Measurements from ENCODE around the gene DSE. TPM values are rescaled to one million over a fixed set of nuclear protein-coding genes. Genes with fewer than 3 reads are reported as not detected.

DSE gene
- polyA plus RNA-seq, 2 of the 4 experiments (the other 2 are of a cell fraction): 20.2 to 22.7 TPM

GRCh38 chr6:116408491-116408890, 37.7 kb downstream of the DSE start (continued):
- no peak for TF ChIP-seq CTCF (IDR thresholded peaks at IDR 0.05)
- no peak for TF ChIP-seq HOXA7 (CRISPR knock-in tag; IDR thresholded peaks at IDR 0.05)
- no peak for TF ChIP-seq CBX2 (IDR thresholded peaks at IDR 0.05; ENCODE audit: borderline replicate concordance, low read depth)
- TF ChIP-seq E2F6 (IDR thresholded peaks at IDR 0.05; ENCODE audit: borderline replicate concordance, low read depth): no peak
- TF ChIP-seq, protein P1, sequence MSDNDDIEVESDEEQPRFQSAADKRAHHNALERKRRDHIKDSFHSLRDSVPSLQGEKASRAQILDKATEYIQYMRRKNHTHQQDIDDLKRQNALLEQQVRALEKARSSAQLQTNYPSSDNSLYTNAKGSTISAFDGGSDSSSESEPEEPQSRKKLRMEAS (IDR thresholded peaks at IDR 0.05): no peak
- no peak for TF ChIP-seq BHLHE40 (IDR thresholded peaks at IDR 0.05; ENCODE audit: low read depth, low read length)

DNA sequence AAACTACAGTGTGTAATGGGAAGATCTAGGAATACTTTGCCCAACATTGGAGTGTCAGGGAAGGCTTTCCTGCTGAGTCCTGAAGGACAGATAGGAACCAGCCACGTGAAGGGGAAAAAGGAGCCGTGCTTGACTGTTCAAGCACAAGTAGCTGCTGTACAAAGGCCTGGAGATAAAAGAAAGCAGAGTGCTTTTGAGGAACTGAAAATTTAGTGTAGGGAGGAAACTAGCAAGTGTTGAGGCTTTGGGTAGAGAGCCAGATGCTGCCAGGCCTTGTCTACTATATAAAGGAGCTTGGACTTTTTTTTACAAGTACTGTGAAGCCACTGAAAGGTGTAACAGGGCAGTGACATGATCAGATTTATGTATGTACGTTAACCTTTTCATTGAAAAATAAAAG, 39.0 kb downstream of the DSE start:
- 84% methylated on average over 3 of the region's 3 CpGs for whole genome bisulfite sequencing (ENCODE audit: missing lambda C conversion rate)
- H3K27ac ChIP-seq: no peak overlapping the region
- no peak overlapping the region for H3K4me3 ChIP-seq
- DNase-seq (ENCODE audit: low read depth in 1 of 2, low spot score in 1 of 2): no peak
- ATAC-seq: no peak
- ChIA-PET CTCF (no interaction called here), POLR2A (no interaction called here)
- TF ChIP-seq TP53 (CRISPR knock-in tag; IDR thresholded peaks at IDR 0.05) (no peak), CHD4 (IDR thresholded peaks at IDR 0.05; ENCODE audit: borderline replicate concordance) (no peak)
- no peak for FAIRE-seq
- no peak overlapping the region for H3K4me2 ChIP-seq
- no peaks in the 10 kb centered on the region for H3K9me3 ChIP-seq
- H3K4me1 ChIP-seq: peaks cover 16% of the 10 kb centered on the region; the same call in 2 of the 3 replicates

DNA sequence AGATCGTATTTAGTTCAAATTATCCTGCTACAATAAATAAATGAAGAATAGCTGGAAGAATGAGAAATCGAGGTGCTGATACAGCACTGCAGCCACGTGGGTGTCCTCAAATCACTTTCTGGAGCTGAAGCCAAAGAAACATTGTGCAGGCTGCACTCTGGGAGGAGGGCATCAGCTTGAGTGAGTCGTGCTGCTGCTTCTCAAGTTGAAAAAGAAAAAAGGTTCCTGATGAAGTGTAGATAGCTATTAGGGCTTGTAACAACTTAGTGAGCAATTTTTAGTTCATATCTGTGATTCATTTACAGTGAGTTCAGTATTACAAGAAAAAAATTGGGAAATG, 40.5 kb downstream of the DSE start:
- 14% methylated on average over 4 of the region's 4 CpGs for WGBS (ENCODE audit: missing lambda C conversion rate)
- no peak overlapping the region for H3K4me3 ChIP-seq
- no peak for ATAC-seq
- DNase-seq (ENCODE audit: low read depth in 1 of 2, low spot score in 1 of 2): no peak
- peaks cover 16% of the 10 kb centered on the region; the same call in 2 of the 3 replicates for H3K4me1 ChIP-seq
- no peak overlapping the region; the same call in 2 of the 3 replicates for H3K4me2 ChIP-seq
- FAIRE-seq: no peak
- no peak for TF ChIP-seq EHMT2 (IDR thresholded peaks at IDR 0.05; ENCODE audit: low read depth)
- no peak for TF ChIP-seq HOXB5 (CRISPR knock-in tag; IDR thresholded peaks at IDR 0.05)
- no peak for TF ChIP-seq SMC3 (IDR thresholded peaks at IDR 0.05)
- no peak for TF ChIP-seq POLR2A (IDR thresholded peaks at IDR 0.05; ENCODE audit: low read length)
- TF ChIP-seq RARB (CRISPR knock-in tag; IDR thresholded peaks at IDR 0.05): no peak
- TF ChIP-seq, protein P2, sequence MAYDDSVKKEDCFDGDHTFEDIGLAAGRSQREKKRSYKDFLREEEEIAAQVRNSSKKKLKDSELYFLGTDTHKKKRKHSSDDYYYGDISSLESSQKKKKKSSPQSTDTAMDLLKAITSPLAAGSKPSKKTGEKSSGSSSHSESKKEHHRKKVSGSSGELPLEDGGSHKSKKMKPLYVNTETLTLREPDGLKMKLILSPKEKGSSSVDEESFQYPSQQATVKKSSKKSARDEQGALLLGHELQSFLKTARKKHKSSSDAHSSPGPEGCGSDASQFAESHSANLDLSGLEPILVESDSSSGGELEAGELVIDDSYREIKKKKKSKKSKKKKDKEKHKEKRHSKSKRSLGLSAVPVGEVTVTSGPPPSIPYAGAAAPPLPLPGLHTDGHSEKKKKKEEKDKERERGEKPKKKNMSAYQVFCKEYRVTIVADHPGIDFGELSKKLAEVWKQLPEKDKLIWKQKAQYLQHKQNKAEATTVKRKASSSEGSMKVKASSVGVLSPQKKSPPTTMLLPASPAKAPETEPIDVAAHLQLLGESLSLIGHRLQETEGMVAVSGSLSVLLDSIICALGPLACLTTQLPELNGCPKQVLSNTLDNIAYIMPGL (CRISPR knock-in tag; IDR thresholded peaks at IDR 0.05; ENCODE audit: borderline replicate concordance): no peak
- no peaks in the 10 kb centered on the region for H3K9me3 ChIP-seq
- ChIA-PET CTCF (no interaction called here), POLR2A (no interaction called here)
- no peak overlapping the region for H3K27ac ChIP-seq

DNA sequence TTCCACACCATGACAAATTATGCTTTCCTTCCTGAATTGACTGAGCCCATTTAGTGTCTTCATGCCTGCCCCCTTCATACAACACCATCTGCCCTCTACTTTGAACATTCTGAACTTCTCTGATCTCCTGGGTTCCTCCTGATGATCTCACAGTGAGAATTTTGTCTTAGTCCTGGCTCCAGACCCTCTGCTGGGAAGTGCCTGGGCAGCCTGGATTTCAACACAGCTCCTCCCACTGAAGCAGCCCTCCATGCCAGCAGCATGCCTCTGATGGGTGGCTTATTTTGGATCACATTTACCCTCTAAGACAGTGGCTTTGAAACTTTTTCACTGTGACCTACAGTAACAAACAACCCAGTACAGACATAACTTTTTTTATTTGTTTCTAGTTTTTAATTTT, 41.5 kb downstream of the DSE start:
- ATAC-seq (no peak), DNase-seq (ENCODE audit: low read depth in 1 of 2, low spot score in 1 of 2) (no peak), FAIRE-seq (no peak)
- H3K4me3 ChIP-seq: no peak overlapping the region
- ChIA-PET CTCF (no interaction called here), POLR2A (no interaction called here)
- H3K27ac ChIP-seq: no peak overlapping the region
- no peak overlapping the region for H3K4me2 ChIP-seq
- H3K4me1 ChIP-seq: peaks cover 16% of the 10 kb centered on the region; the same call in 2 of the 3 replicates
- no peaks in the 10 kb centered on the region for H3K9me3 ChIP-seq
- TF ChIP-seq TFCP2L1 (CRISPR knock-in tag; IDR thresholded peaks at IDR 0.05) (no peak), NFE2L2 (conservative IDR thresholded peaks at IDR 0.05; ENCODE audit: low read length) (no peak), BHLHE40 (IDR thresholded peaks at IDR 0.05; ENCODE audit: low read depth, low read length) (no peak), HOXA7 (CRISPR knock-in tag; IDR thresholded peaks at IDR 0.05) (no peak), FOSL2 (IDR thresholded peaks at IDR 0.05) (no peak), FOSL2 (CRISPR knock-in tag; IDR thresholded peaks at IDR 0.05) (no peak), TP53 (CRISPR knock-in tag; IDR thresholded peaks at IDR 0.05) (no peak), ZFP36 (IDR thresholded peaks at IDR 0.05; ENCODE audit: borderline replicate concordance, partially characterized antibody) (no peak), KDM1A (IDR thresholded peaks at IDR 0.05; ENCODE audit: low read depth) (no peak), MAFK (IDR thresholded peaks at IDR 0.05; ENCODE audit: partially characterized antibody) (no peak), NR3C1 (IDR thresholded peaks at IDR 0.05) (no peak), RCOR1 (IDR thresholded peaks at IDR 0.05; ENCODE audit: low read depth, low read length) (no peak), HEYL (CRISPR knock-in tag; IDR thresholded peaks at IDR 0.05) (no peak), CHD2 (IDR thresholded peaks at IDR 0.05; ENCODE audit: low read length, partially characterized antibody) (no peak), EHF (CRISPR knock-in tag; IDR thresholded peaks at IDR 0.05) (no peak), JUNB (IDR thresholded peaks at IDR 0.05) (no peak)
- TF ChIP-seq, protein P3, sequence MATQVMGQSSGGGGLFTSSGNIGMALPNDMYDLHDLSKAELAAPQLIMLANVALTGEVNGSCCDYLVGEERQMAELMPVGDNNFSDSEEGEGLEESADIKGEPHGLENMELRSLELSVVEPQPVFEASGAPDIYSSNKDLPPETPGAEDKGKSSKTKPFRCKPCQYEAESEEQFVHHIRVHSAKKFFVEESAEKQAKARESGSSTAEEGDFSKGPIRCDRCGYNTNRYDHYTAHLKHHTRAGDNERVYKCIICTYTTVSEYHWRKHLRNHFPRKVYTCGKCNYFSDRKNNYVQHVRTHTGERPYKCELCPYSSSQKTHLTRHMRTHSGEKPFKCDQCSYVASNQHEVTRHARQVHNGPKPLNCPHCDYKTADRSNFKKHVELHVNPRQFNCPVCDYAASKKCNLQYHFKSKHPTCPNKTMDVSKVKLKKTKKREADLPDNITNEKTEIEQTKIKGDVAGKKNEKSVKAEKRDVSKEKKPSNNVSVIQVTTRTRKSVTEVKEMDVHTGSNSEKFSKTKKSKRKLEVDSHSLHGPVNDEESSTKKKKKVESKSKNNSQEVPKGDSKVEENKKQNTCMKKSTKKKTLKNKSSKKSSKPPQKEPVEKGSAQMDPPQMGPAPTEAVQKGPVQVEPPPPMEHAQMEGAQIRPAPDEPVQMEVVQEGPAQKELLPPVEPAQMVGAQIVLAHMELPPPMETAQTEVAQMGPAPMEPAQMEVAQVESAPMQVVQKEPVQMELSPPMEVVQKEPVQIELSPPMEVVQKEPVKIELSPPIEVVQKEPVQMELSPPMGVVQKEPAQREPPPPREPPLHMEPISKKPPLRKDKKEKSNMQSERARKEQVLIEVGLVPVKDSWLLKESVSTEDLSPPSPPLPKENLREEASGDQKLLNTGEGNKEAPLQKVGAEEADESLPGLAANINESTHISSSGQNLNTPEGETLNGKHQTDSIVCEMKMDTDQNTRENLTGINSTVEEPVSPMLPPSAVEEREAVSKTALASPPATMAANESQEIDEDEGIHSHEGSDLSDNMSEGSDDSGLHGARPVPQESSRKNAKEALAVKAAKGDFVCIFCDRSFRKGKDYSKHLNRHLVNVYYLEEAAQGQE (IDR thresholded peaks at IDR 0.05): no peak
